GM19324 (cell line): ENCODE data around the gene SH3RF1.

Source experiments
- ATAC-seq: cut with Tn5 transposase; IDR thresholded peaks from one replicate; pipeline ENCODE4 v1.9.1; 2021; ENCODE audit warnings: mild to moderate bottlenecking, moderate library complexity; ENCODE audit not compliant: unreplicated experiment, low FRiP score

The SH3RF1 gene

GRCh38 chr4:169142391-169142790, 128.4 kb downstream of the SH3RF1 start:
- ATAC-seq = no peak

DNA sequence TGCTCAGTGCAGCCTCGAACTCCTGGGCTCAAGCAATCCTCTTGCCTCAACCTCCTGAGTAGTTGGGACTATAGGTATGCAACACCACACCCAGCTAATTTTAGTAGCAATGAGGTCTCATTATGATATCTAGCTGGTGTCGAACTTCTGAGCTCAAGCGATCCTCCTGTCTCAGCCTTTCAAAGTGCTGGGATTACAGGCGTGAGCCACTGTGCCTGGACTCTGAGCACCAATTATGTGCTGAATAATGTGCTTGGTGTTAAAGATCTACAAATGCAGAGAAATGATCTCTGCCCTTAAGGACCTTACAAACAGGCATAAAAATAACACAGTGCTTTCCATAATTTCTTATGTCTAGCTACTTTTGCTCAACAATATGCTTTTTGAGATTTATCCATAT, 131.7 kb downstream of the SH3RF1 start:
- ATAC-seq = no peak

GRCh38 chr4:169137558-169137920, 133.2 kb downstream of the SH3RF1 start:
- ATAC-seq = no peak

- ATAC-seq = no peak
These were observed 133.8 kb downstream of the SH3RF1 start for GRCh38 chr4:169136796-169137557.

- ATAC-seq = no peak
These were observed 134.4 kb downstream of the SH3RF1 start for GRCh38 chr4:169136330-169136729.

DNA sequence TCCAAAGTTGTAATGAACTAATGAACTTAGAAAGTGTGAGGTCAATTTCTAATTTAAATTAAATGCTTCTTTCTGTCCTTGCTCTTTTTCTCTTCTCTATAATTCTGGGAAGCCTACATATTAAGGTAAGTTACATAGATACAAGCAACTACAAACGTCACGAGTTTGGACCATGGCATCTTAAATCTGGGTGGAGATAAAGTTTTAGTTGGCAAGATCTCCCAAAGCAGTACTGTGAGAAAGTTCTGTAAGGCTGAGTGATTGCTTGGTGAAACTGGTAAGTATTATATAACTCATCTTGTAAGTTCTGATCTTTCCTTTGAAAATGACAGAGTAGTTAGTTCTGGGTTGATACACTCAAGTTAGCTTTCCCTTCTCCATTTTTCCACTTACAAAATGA, 135.0 kb downstream of the SH3RF1 start:
- no peak for ATAC-seq

DNA sequence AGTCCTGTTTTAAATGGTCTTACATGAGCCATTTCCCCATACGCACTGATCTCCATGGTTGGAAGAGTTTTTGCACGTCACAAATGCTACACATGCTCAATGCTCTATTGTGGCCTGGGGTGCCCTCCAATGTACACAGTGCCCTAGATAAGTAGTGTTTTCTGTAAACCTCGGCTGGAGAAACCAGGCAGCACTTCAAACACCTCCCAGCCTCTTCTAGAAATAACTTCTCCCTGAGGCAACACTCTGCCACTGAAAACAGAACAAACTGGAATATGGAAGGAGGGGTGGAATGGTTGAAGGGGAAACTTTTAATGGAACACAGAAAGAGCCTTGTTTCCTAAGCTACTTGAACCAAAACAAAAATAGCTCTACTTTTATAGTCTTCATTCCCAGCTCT, 136.8 kb downstream of the SH3RF1 start:
- no peak for ATAC-seq

- ATAC-seq = no peak
These were observed 138.0 kb downstream of the SH3RF1 start for GRCh38 chr4:169132561-169133305.

- ATAC-seq = no peak
These were observed 139.1 kb downstream of the SH3RF1 start for GRCh38 chr4:169131556-169132208.

GRCh38 chr4:169128902-169129301, 141.9 kb downstream of the SH3RF1 start:
- no peak for ATAC-seq

GRCh38 chr4:169127314-169127713, 143.4 kb downstream of the SH3RF1 start:
- no peak for ATAC-seq

- ATAC-seq = no peak
These were observed 146.1 kb downstream of the SH3RF1 start for GRCh38 chr4:169124661-169125060.

GRCh38 chr4:169122422-169122821, 148.3 kb downstream of the SH3RF1 start:
- no peak for ATAC-seq

DNA sequence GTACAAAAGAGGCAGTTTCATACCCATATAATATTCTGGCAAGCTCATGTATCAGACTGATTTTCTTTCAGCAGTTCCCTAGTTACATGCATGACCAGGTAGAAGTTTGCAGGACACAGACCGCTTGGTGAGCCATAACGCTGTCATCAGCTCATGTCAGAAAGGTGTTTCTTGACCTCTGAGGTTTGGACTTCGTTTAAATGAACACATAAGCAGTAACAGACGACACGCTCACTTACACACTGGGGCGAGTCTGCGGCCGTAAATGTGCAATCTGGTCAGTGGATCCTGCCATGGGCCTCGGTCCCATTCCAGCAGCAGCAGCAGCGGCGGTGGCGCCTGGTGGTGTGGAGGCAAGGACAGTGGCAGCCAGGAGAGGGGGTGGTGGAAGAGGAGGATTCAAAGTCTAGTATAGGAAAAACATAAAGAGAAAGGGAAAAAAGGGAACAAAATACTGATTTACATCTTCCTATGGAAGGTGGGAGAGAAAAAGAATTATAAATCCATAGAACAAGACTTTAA, 148.8 kb downstream of the SH3RF1 start:
- no peak for ATAC-seq

DNA sequence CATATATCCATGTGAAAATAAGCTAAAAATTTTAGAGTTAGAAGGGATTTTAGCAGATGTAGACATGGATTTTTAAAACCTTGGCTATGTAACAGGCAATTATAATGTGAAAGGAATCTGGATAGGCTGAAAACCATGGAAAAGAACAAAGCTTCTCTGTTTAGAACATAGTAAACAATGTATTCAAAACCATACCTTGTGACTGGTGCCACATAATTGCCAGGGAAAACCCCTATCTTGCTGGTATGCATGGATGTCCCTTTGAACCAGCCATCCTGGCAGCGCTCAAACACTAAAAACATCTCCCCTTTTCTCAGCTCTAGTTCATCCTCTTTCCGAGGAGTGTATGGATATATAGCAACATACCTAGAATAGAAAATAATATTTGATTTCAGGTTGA, 150.1 kb downstream of the SH3RF1 start:
- no peak for ATAC-seq

DNA sequence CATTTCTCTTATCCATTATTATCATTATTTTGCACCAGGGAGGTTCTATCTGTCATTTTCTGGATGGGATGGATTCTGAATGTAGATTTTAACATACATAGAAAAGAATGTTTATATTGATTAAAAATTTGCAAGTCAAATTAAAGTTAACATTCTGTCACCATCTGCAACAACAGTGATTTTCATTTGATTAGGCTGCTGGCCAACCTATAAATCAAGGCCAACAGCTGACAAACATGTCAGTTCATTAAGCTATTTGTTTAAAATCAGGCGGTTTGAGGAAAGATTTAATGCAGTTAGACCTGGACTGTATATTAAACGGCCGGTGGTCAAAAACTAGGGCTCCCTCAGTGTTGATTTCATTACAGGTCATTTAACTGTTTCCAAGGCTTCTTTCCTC, 151.2 kb downstream of the SH3RF1 start:
- ATAC-seq = no peak

DNA sequence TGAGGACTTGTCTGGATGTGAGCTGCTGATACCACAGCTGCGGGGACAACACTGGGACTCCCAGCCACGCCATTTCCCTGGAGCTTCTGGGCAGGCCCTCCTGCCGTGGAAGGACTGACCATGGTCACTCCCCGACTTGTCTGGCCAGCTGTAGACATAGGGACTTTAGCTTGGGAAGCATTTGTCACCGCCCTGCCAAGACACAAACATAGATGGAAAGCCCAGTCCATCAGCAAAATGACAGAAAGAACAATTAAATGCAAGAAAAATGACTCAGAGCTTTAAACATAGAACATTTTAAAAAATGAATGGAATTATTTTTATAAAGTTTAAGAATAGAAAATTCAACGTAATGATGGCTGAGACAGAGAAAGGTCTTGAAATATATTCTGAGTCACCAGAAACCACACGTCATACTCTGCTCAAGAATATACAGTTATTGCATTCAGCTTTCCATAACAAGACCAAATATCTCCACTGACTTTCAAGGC, 153.1 kb downstream of the SH3RF1 start:
- ATAC-seq = no peak

DNA sequence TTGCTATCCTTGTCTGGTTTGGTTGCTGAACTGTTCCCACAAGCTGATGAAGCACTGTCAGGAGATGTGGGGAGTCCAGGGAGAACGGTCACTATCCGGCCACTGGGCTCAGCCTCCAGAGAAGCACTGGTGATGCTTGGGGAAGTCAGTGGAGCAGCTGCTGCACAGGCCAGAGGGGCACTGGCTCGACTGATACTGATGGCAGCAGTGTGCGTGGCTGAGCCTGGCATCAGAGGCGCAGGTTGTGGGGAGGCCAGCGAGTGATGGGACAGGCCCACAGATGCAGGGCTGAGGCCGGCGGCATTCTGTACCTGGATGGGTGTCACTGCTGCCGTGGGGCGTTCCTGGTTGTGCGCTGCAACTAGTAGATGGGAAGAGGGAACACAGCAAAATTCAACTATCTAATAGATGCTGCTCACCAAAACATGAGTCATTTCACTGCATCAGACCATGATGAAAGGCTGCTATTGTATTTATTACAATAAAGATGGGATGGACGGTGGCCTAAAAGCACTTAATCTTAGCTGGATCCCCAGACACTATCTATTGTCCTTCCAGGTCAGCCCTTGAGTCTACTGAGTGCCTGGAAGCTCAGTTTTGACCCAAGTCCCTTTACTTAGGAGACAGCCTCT, 154.4 kb downstream of the SH3RF1 start:
- ATAC-seq = no peak

DNA sequence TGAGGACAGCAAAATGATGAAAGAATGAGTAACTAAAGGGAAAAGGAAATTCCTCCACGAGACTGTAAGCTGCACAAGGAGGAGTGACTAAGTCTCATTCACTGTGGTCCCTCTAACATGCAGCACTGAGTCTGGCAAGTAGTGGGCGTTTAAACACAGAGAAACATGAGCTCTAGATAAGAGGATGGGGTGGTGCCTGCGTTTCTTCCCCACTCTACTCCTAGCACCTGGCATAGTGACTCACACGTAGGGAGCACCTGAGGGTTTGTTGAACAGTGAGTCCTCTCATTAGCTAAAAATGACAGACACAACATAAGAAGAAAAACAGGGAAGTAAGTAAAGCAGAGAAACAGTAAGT, 154.9 kb downstream of the SH3RF1 start:
- ATAC-seq = no peak

- no peak for ATAC-seq
These were observed 155.4 kb downstream of the SH3RF1 start for GRCh38 chr4:169115144-169115896.
